CD4-positive, alpha-beta T cell treated with Interleukin-6 for 4 hours (primary cell): ENCODE results near the gene GNB2.
A peak's percentile ranks its signal among the peaks of the same experiment; 100 is the strongest.
"Not testable (repeated sequence)": the region's sequence is repeated elsewhere in the genome, so short reads cannot be mapped to it uniquely, and the experiment has no call there.

Experiments
- DNase-seq: peaks from one replicate; pipeline ENCODE4 v3.0.0-alpha.2; 2020; ENCODE audit warnings: mixed read lengths

Gene GNB2

DNA sequence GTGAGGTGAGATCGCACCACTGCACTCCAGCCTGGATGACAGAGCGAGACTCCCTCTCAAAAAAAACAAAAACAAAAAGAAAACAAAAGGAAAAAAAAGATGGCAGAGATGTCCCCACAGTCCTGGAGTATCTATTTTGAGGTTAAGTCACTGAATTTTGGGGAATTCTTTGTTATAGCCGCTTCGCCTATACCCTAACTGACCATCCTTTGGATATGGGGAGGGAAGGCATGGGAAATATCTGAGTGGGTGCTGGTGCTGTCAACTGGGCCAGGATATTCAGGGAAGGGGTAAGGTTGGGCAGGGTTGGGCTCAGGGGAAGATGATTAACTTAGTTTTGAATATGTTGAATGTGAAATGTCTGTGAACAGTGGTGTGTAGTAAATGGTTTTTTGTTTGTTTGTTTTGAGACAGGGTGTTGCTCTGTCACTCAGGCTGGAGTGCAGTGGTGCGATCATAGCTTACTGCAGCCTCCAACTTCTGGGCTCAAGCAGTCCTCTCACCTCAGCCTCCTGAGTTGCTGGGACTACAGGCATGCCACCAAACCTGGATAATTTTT lies 8.3 kb upstream of the GNB2 start:
- DNase-seq, result no peak

DNA sequence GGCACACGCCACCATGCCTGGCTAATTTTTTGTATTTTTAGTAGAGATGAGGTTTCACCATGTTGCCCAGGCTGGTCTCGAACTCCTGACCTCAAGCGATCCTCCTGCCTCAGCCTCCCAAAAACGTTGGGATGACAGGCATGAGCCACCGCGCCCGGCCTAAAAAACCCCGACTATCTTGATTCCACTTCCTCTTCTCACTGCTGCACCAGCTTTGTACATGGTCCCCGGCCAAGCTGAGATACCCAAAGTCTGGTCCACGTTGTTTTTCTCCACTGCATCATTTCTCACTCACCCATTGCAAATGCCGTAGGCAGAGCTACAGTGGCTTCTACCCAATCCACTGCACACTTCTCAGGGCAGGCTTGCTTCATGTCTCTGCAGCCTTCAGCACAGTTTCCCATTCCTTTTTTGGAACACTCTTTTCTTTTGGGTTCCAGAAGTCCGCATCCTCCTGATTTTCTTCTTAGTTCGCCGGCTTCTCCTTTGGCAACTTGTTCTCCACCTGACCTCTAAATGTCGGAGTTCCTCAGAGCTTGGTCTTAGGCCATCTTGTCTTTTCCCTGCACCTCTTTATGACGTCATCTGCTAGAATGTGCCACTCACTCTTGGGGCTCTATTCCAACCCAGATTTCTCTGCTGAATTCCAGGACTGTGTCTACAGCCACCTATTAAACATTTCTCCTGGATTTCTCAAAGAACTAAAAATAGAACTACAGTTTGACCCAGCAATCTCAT lies 6.0 kb upstream of the GNB2 start:
- no peak for DNase-seq

DNA sequence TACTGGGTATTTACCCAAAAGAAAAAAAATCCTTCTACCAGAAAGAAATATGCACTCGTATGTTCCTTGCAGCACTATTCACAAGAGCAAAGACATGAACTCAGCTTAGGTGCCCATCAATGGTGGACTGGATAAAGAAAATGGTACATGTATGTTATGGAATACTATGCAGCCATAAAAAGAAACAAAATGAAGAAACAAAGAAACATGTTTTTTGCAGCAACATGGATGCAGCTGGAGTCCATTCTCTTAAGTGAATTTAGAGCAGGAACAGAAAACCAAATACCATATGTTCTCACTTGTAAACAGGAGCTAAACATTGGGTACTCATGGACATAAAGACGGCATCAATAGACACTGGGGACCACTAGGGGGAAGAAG lies 5.5 kb upstream of the GNB2 start:
- no peak for DNase-seq

DNA sequence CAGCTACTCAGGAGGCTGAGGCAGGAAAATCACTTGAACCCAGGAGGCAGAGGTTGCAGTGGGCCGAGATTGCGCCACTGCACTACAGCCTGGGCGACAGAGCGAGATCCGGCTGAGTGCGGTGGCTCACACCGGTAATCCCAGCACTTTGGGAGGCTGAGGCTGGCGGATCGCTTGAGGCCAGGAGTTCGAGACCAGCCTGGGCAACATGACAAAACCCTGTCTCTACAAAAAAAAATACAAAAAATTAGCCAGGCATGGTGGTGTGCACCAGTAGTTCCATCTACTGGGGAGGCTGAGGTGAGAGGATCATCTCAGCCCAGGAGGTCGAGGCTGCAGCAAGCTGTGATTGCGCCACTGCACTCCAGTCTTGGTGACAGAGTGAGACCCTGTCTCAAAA lies 4.4 kb upstream of the GNB2 start:
- not testable (repeated sequence) for DNase-seq

DNA sequence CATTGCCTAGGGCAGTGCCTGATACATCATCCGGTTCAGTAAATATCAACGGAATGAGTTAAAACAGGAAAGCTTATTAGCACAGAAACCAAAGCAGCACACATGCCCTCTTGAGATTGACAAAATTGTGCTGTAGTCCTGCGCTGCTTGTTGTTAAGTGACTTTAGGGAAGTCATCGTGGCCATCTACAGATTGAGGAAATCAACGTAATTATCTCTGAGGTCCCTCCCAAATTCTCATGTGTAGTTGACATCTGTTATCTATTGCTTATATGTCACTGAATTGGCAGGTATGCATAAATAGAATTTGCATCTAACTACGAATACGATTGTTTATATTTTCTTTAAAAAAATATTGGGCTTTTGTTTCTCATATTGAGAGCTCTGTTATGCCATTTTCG lies 3.5 kb upstream of the GNB2 start:
- no peak for DNase-seq

DNA sequence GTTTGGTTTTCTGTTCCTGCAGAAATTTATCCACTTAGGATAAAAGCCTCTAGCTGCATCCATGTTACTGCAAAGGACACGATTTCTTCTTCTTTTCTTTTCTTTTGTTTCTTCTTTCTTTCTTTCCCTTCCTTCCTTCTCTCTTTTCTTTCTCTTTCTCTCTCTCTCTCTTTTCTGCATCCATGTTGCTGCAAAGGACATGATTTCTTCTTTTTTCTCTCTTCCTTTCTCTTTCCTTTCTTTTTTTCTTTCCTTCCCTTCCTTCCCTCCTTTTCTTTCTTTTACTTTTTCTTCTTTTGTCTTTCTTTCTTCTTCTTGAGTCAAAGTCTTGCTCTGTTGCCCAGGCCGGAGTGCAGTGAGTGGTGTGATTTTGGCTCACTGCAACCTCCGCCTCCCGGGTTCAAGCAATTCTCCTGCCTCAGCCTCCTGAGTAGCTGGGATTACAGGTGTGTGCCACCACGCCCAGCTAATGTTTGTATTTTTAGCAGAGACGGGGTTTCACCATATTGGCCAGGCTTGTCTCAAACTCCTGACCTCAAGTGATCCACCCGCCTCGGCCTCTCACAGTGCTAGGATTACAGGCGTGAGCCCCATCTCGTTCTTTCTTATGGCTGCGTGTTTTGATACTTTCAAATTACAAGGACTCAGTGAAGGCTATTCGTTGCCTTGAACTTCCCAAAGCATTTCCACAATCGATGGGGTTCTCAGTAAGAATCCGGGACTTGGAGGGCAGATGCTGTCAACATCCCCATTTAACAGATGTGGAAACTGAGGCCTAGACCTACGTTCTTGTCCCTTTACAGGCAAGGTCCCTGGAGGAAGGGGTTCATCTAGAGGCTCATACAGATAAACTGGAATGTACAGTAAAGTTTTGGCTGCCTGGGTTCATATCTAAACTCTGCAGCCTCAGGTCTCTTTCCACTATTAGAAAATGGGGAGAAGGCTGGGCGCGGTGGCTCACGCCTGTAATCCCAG lies 1.9 kb upstream of the GNB2 start:
- no peak for DNase-seq

DNA sequence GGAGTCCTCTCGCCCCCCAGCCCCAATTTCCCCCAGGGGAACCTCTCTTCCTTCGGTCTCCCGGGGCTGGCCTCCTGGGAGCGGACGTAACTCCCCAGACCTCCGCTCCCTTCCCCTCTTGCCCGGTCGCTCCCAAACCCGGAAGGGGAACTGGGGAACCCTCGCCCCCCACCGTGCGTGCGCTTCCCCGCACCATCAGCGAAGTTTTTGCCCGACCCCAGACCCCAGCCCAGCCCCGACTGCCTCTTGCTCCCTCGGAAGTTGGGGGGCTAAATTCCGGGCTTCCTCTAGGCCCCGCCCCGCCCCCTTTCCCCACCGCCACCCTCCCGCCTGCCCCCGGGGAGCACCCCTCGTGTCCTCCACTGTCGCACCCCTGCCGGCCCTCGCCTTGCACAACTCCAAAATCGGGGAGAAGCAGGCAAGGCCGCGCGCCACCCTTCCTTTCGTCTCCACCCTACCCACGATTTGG lies 436 bp downstream of the GNB2 start:
- DNase-seq, result peak; percentile 63

DNA sequence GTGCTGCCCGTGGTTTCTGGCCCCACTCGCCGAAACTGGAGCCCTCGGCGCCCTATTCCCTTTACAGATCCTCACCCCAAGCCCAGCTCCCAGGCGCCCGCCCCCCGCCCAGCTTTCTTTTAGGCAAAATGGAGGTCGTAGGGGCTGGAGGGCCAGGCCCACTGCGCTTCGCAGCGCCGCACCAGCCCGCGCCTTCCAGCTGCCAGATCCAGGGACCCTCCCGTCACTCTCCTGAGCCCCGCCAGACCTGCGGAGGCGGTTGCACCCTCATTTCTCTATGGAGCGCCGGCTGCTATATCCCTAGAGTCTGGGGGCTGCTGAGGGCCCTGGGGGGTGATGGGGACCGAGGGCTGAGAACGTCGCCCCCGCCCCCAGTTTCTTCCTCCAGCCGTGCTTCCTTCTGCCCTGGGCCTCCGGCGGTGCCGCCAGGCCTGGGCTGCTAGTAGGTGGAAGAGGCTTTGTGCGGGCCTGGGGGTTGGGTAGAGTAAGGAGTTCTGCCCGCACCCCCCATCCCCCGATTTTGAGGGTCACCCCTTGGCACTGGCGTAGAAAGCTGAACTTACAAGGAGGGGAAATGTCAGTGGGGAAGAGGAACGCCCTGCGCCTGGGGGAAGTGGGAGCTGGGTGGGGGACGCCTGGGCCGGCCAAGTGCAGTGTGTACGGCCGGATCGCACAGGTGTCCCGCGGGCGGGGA lies 1.0 kb downstream of the GNB2 start:
- DNase-seq, result peak; percentile 41

DNA sequence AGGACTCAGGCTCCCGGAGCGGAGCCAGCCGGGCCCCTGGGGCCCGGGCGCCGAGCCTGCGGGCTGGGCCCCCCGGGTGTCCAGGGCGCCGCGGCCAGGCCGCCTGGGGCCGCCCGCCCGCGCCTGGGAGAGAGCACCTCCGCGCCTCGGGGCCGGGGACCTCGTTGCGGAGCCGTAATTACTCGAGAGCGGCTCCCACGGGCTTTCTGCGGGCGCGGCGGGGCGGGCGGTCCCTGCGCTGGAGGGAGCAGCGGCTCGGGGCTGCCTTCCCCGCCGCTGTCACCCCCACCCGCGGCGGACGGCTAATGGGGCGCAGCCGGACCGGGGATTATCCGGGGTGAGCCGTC lies 1.5 kb downstream of the GNB2 start:
- DNase-seq, result peak; percentile 46

DNA sequence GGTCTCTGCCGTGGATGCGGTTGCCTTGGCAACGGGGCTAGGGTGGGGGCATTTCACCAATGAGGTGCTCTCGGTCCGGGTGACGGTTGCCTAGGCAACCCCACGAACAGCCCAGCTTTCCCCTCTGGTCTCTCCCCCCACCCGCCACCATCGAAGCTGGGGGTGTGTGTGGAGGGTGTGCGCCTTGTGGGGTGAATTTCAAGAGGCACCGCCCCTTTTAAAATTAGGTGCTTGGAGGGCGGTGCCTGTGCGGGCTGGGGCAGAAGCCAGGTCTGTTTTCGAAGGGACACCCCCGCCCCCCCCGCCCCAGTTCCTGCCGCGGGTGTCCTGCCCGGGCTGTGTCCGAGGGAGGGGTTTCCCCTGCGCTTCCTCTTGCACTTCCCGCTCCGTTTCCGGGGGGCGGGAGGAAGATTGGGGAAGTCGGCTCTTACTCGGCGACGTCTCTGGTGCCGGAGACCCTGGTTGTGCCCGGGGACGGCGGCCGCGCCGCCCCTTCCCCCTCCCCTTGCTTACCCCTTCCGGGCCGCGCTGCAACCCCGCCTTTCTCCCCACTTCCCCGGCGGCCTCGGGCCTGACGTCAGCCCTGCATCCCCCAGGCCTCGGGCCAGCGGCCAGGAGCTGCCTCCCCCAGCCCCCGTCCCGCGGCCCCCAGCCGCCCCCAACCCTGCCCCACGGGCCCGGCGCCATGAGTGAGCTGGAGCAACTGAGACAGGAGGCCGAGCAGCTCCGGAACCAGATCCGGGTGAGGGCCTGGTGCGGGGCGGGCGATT lies 2.2 kb downstream of the GNB2 start:
- DNase-seq, result peak; percentile 92

DNA sequence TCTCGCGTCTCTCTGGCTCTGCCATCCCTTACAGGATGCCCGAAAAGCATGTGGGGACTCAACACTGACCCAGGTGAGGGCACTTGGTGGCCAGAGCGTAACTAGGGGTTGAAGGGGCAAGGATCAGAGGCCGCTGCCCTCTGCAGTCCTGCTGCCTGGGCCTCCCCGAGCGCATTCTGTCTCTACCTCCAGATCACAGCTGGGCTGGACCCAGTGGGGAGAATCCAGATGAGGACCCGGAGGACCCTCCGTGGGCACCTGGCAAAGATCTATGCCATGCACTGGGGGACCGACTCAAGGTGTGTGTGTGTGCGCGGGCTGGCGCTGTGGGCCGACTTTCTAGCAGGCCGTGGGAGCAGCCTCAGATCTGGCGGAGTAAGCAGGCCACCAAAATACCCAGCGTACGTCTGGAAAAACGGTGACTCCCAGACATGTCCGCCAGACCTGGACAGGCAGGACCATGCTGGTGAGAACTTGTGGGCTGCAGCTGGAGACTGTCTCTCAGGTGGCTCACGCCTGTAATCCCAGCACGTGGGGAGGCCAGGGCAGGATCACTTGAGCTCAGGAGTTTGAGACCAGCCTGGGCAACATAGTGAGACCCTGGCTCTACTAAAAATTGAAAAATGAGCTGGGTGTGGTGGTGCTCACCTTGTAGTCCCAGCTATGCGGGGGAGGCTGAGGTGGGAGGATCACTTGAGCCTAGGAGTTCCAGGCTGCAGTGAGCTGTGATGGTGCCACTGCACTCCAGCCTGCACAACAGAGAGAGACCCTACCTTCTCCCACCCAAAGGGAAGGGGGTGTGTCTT lies 3.2 kb downstream of the GNB2 start:
- DNase-seq, result no peak

DNA sequence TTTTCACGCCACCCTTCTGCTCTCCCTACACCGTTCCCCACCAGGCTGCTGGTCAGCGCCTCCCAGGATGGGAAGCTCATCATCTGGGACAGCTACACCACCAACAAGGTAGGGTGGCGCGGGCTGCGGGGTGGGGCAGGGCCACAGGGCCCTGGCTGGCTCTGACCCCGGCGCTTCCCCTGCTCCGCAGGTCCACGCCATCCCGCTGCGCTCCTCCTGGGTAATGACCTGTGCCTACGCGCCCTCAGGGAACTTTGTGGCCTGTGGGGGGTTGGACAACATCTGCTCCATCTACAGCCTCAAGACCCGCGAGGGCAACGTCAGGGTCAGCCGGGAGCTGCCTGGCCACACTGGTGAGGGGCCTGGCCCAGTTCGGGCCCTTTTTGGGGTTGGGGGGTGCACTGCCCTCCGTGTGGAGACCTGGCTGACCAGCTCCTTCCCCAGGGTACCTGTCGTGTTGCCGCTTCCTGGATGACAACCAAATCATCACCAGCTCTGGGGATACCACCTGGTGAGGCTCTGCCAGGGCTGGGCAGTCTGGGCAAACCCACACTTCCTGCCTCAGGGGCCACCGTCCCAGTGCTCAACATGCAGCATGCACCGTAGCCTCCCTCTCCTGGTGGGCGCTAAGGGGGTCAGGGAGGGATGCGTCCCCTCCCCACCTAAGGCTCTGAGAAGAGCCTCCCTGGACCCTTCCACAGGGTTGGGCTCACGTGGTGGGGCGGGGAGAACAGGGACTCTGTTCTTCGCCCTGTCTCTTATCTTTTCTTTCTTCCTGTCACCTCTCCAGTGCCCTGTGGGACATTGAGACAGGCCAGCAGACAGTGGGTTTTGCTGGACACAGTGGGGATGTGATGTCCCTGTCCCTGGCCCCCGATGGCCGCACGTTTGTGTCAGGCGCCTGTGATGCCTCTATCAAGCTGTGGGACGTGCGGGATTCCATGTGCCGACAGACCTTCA lies 4.0 kb downstream of the GNB2 start:
- no peak for DNase-seq

DNA sequence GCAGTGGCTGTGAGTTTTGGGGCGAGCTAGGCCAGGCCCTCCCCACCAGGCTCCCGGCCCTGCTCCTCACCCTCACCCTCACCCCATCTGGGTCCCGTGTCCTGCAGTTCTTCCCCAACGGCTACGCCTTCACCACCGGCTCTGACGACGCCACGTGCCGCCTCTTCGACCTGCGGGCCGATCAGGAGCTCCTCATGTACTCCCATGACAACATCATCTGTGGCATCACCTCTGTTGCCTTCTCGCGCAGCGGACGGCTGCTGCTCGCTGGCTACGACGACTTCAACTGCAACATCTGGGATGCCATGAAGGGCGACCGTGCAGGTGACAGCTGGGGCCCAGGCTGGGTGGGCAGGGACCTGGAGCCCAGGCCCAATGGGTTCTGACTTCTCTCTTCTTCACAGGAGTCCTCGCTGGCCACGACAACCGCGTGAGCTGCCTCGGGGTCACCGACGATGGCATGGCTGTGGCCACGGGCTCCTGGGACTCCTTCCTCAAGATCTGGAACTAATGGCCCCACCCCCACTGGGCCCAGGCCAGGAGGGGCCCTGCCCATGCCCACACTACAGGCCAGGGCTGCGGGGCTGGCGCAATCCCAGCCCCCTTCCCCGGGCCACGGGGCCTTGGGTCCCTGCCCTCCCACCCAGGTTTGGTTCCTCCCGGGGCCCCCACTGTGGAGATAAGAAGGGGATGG lies 4.9 kb downstream of the GNB2 start:
- DNase-seq, result no peak

DNA sequence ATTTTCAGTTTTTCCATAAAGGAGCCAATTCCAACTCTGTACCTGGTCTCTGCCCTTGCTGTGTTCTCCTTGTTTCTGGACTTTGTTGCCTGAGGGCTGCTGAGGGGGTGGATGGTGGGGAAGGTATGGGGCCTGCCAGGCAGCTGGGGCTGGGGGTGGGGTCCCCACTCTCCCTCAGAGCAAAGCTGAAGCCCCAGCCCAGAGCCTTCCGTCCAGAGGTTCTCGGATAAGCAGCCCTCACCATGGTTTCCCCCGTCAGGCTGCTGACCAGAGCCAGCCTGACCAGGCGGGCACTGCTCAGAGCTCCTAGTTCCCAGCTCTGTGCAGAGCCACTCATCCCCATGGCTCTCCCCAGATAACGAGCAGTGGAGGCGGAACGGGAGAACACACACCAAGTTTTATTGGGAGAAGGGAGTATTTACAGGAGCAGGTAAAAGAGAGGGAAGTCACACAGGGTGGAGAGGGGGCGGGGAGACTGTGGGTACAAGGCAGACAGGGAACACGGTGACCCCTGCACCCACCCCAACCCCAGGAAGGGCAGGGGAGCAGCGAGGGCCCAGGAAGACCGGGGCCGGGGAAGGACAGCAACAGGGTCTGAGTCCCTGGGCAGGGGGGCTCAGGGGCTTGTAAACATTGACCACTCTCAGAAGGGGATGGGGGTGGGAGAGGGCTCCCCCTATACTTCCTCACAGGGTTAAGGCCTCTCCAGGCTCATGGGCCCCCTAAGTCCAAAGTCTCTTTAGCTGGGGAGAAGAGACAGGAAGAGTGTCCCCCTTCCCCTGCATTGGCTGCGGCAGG lies 5.8 kb downstream of the GNB2 start:
- no peak for DNase-seq

DNA sequence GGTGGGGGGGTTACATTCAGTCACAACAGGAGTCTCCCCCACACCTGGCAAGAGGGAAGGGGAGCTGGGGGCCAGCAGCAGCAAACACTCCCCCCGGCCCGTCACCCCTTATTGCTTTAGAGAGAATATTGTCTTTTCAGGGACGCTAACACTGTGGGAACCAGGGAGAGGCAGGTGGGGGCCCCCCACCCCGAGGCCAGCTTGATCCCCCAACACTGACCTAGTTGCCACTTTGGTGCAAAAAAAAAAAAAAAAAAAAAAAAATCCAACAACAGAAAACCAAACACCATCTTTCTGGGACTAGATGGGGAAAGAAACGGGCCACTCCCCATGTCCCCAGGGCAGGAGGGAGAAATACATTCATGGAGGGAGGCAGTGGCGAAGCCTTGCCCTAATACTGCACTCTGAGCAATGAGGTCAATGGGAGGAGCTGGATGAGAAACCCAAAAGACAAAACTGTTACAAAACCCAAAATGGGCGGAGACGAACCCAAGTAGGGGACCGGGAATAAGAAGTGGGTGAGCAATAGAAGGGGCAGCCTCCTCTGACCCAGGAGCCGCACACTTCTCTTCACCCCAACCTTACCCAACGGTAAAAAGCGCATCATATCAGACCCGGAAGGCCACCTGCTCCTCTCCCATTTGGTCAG lies 6.5 kb downstream of the GNB2 start:
- no peak for DNase-seq

DNA sequence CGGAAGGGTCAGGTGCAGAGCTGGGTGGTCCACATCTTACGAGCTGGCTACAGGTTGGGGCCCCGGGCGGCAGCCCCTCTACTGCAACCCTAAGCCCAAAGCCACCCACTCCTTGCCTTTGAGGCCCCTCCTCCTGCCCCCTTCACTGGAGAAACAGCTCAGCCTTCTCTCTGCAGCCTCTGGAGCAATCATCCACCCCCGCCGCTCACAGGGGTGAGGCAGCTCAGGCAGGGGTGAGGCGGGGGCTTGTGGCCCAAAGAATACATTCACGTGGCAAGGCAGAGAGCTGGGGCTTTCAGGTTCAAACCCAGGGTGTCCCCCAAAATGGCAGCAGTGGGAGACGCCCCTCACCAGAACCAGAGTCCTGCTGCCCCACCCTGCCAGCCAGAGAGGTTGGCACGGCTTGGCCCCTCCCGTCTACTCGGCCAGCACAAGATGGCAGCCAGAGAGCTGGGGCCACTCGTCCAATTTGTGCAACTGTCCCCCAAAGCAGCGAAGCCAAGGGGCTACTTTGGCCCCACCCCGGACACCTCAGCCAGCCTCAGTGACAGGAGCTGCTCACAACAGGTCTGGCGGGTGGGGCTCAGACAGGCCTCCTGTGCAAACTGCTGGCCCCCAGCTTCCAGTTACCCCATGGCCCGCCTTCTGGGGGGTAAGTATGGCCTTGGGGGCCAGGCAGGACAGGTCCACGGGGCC lies 7.2 kb downstream of the GNB2 start:
- no peak for DNase-seq

DNA sequence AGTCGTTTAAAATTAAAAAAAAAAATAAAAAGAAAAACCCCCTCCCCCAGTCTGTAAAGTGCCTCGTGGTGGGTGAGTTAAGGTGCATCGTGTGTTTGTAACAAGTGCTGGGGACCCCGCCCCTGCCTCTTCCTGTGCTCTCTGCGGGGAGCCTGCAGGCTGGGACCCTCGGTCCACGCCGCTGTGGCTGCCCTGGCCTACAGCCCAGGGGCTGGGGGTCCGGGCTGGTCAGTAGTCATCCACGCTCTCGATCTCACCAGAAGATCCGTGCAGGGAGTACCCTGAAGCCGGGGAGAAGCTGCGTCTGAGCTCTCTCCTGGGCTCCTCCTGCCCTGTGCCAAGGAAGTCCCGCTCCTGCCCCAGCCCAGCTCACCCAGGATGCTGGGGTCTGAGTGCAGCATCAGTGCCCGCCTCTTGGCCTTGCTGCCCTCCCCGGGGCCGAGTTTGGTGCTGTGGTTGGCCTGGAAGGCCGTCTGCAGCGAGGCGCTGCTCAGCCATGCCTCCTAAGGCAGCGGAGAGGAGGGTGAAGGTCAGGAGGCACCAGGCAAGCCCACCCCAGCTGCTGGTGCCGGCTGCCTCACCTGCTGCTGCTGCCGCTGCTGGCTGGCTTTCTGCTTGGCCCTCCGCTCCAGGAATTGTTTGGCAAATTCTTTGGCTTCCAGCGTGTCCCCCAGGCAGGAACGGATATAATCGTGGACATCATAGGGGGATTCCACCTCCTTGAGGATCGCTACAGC lies 8.1 kb downstream of the GNB2 start:
- no peak for DNase-seq
